GM19025 (cell line): ENCODE measurements around the gene IFITM2.
"Not testable (repeated sequence)": the region's sequence is repeated elsewhere in the genome, so short reads cannot be mapped to it uniquely, and the experiment has no call there.

Source experiments
- ATAC-seq: cut with Tn5 transposase; IDR thresholded peaks from one replicate; pipeline ENCODE4 v1.9.1; 2021; ENCODE audit warnings: mild to moderate bottlenecking, low read depth, moderate library complexity; ENCODE audit not compliant: unreplicated experiment

The IFITM2 gene

GRCh38 chr11:304915-305843, 2.4 kb upstream of the IFITM2 start:
- ATAC-seq: no peak

GRCh38 chr11:305844-306211, 1.8 kb upstream of the IFITM2 start:
- no peak for ATAC-seq

GRCh38 chr11:306645-307371, 808 bp upstream of the IFITM2 start:
- no peak for ATAC-seq

- not testable (repeated sequence) for ATAC-seq
Measured at GRCh38 chr11:308740-309665, 1.4 kb downstream of the IFITM2 start.

GRCh38 chr11:309979-310572, 2.5 kb downstream of the IFITM2 start:
- not testable (repeated sequence) for ATAC-seq

GRCh38 chr11:311013-311748, 3.6 kb downstream of the IFITM2 start:
- peak; percentile 30 for ATAC-seq

GRCh38 chr11:312092-312816, 4.6 kb downstream of the IFITM2 start:
- no peak for ATAC-seq

GRCh38 chr11:313304-313786, 5.7 kb downstream of the IFITM2 start:
- ATAC-seq: no peak

- ATAC-seq: no peak
Measured at GRCh38 chr11:313787-314553, 6.4 kb downstream of the IFITM2 start, which contains the start of gene IFITM1. IFITM1 (plus strand) TSS chr11:314040; CDS start chr11:314171, 131 bp downstream.

- ATAC-seq: not testable (repeated sequence)
Measured at GRCh38 chr11:314554-314875, 6.9 kb downstream of the IFITM2 start.

- ATAC-seq: no peak
Measured at GRCh38 chr11:315051-315481, 7.5 kb downstream of the IFITM2 start.

GRCh38 chr11:315516-315994, 7.9 kb downstream of the IFITM2 start:
- ATAC-seq: no peak

GRCh38 chr11:316031-316701, 8.6 kb downstream of the IFITM2 start:
- no peak for ATAC-seq

- ATAC-seq: no peak
Measured at GRCh38 chr11:316891-317301, 9.3 kb downstream of the IFITM2 start.

- ATAC-seq: not testable (repeated sequence)
Measured at GRCh38 chr11:317668-318404, 10.2 kb downstream of the IFITM2 start.

- ATAC-seq: not testable (repeated sequence)
Measured at GRCh38 chr11:318405-319120, 10.9 kb downstream of the IFITM2 start.
